GM12878 (cell line): ENCODE results near the gene XPNPEP2. TPM values are rescaled to one million over a fixed set of nuclear protein-coding genes. Genes with fewer than 3 reads are reported as not detected.

Experiments used
- CHD2 ChIP-seq: IDR thresholded peaks from 2 replicates; pipeline ENCODE4 v1.6.1; 2011; ENCODE audit warnings: low read depth, low read length, improper control_type of control experiment, borderline replicate concordance
- GABPA ChIP-seq: IDR thresholded peaks from 2 replicates; pipeline ENCODE4 v1.6.1; 2014; ENCODE audit warnings: antibody characterized with exemption, low read depth, mild to moderate bottlenecking, inconsistent platforms
- POU2F2 ChIP-seq: IDR thresholded peaks from 3 replicates; pipeline ENCODE4 v1.6.1; 2011; ENCODE audit warnings: low read depth, mild to moderate bottlenecking, low read length, borderline replicate concordance
- REST ChIP-seq: IDR thresholded peaks from 2 replicates; pipeline ENCODE4 v1.6.1; 2012; ENCODE audit warnings: mild to moderate bottlenecking, low read depth, low read length
- RUNX3 ChIP-seq: IDR thresholded peaks from 2 replicates; pipeline ENCODE4 v1.6.1; 2012; ENCODE audit warnings: low read length, inconsistent platforms
- SMC3 ChIP-seq: IDR thresholded peaks from 2 replicates; pipeline ENCODE4 v1.6.1; 2011; ENCODE audit warnings: low read length, improper control_type of control experiment, borderline replicate concordance
- SRF ChIP-seq, 2 experiments: IDR thresholded peaks; 2 replicates each; pipeline ENCODE4 v1.6.1; 2011; ENCODE audit warnings: low read depth in 2 of 2, low read length in 2 of 2, mild to moderate bottlenecking in 1 of 2, moderate library complexity in 1 of 2
- YY1 ChIP-seq: IDR thresholded peaks from 2 replicates; pipeline ENCODE4 v1.6.1; 2011; ENCODE audit warnings: low read depth, mild to moderate bottlenecking, low read length
- ZBTB11 ChIP-seq: fragments of 450-650 bp; formaldehyde crosslinking; IDR thresholded peaks from 2 replicates; pipeline ENCODE4 v1.5.0; 2022; ENCODE audit warnings: mild to moderate bottlenecking, missing genetic modification characterization
- ZNF24 ChIP-seq: fragments of 450-650 bp; IDR thresholded peaks from 2 replicates; pipeline ENCODE4 v1.6.1; 2017; ENCODE audit warnings: antibody characterized with exemption, mild to moderate bottlenecking
- ZNF592 ChIP-seq: fragments of 450-650 bp; IDR thresholded peaks from 2 replicates; pipeline ENCODE4 v1.6.1; 2017; ENCODE audit warnings: mild to moderate bottlenecking, moderate library complexity
- polyA plus RNA-seq, 11 experiments: library from polyadenylated mRNA; depleted of rRNA in 4 of 11; unstranded in 6 of 11; stranded (reverse) in 5 of 11; fragments of >200 nt; fragmentation: Nextera tagmentation in 4 of 11; fragmentation: Illumina TruSeq in 1 of 11; extraction: Ambion mirVana in 4 of 11; extraction: Trizol in 1 of 11; gene quantifications; 1 replicate in 1 of 11; 2 replicates in 10 of 11; pipeline versions ENCODE4 v1.2.1 to v1.2.3, GENCODE V29; 2011 to 2016; ENCODE audit warnings: inconsistent platforms in 2 of 11, missing spikeins in 2 of 11, low read depth in 1 of 11
- total RNA-seq, 4 experiments: library from RNA; depleted of rRNA in 3 of 4; stranded (reverse); fragments of >200 nt in 3 of 4; fragmentation: Illumina TruSeq in 1 of 4; extraction: Trizol in 1 of 4; gene quantifications; 2 replicates each; pipeline versions ENCODE4 v1.2.1 to v1.2.3, GENCODE V29; 2013 to 2021
- TF ChIP-seq, protein P1 (sequence below), 3 experiments: IDR thresholded peaks in 2 of 3; conservative IDR thresholded peaks in 1 of 3; 2 replicates each; pipeline ENCODE4 v1.5.1; 2011; ENCODE audit warnings: low read depth in 3 of 3, low read length in 3 of 3, mild to moderate bottlenecking in 3 of 3, control low read depth in 2 of 3, moderate library complexity in 2 of 3, inconsistent platforms in 1 of 3, mixed read lengths in 1 of 3; ENCODE audit not compliant: control insufficient read depth in 2 of 3, insufficient read depth in 1 of 3; ENCODE audit errors: extremely low read depth in 1 of 3

XPNPEP2 gene
- total and polyA plus RNA-seq, 10 of the 15 experiments (the other 5 are each of a cell fraction or from before 2014, with no cell fraction given) = 0.04 to 0.37 (median 0.15) TPM

- TF ChIP-seq ZNF592 (no peak), ZBTB11 (CRISPR knock-in tag) (no peak), SMC3 (peak; percentile 11; the same call in 1 of the 2 replicates), YY1 (no peak), CHD2 (no peak), ZNF24 (no peak), RUNX3 (peak; percentile 73), REST (no peak), SRF (IDR thresholded peaks at IDR 0.05; ENCODE audit: low read depth in 2 of 2, low read length in 2 of 2) (no peak), GABPA (no peak), POU2F2 (no peak)
- TF ChIP-seq, protein P1, sequence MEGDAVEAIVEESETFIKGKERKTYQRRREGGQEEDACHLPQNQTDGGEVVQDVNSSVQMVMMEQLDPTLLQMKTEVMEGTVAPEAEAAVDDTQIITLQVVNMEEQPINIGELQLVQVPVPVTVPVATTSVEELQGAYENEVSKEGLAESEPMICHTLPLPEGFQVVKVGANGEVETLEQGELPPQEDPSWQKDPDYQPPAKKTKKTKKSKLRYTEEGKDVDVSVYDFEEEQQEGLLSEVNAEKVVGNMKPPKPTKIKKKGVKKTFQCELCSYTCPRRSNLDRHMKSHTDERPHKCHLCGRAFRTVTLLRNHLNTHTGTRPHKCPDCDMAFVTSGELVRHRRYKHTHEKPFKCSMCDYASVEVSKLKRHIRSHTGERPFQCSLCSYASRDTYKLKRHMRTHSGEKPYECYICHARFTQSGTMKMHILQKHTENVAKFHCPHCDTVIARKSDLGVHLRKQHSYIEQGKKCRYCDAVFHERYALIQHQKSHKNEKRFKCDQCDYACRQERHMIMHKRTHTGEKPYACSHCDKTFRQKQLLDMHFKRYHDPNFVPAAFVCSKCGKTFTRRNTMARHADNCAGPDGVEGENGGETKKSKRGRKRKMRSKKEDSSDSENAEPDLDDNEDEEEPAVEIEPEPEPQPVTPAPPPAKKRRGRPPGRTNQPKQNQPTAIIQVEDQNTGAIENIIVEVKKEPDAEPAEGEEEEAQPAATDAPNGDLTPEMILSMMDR (IDR thresholded peaks at IDR 0.05 in 2 of 3, conservative IDR thresholded peaks at IDR 0.05 in 1 of 3; ENCODE audit: control insufficient read depth in 2 of 3, extremely low read depth in 1 of 3, insufficient read depth in 1 of 3, low read depth in 3 of 3, low read length in 3 of 3) = 0 out of 6 replicates have a peak, but pooled peaks of 1 of the 3 experiments have one; percentile 20
Observed at GRCh38 chrX:129759576-129760061, 20.8 kb downstream of the XPNPEP2 start (continued).
